Lower leg skin (tissue), 3 donors: ENCODE results near the gene IFT88.

ENCODE experiments used
- CTCF ChIP-seq, 3 donors: fragments of 450-650 bp; IDR thresholded peaks; one replicate each; pipeline ENCODE4 v1.5.1; 2016; ENCODE audit warnings: antibody characterized with exemption in 3 of 3, mild to moderate bottlenecking in 3 of 3, moderate library complexity in 2 of 3
- POLR2A ChIP-seq, 2 donors: fragments of 450-650 bp; IDR thresholded peaks; one replicate each; pipeline ENCODE4 v1.6.1; 2016 to 2017; ENCODE audit warnings: antibody characterized with exemption in 2 of 2, mild to moderate bottlenecking in 1 of 2, moderate library complexity in 1 of 2

- no peak for TF ChIP-seq CTCF (IDR thresholded peaks at IDR 0.05)
- TF ChIP-seq POLR2A (IDR thresholded peaks at IDR 0.05), result no peak
Measured at GRCh38 chr13:20740021-20740420, 173.1 kb downstream of the IFT88 start.
